ENCODE measurements around the gene SCN5A.

Gene SCN5A

GRCh38 chr3:38617137-38617536, 32.4 kb downstream of the SCN5A start:
- H3K27ac ChIP-seq = no peak overlapping the region
- no peaks in the 10 kb centered on the region for H3K36me3 ChIP-seq
- no peaks in the 10 kb centered on the region for H3K27me3 ChIP-seq

GRCh38 chr3:38616658-38617057, 32.8 kb downstream of the SCN5A start:
- Histone ChIP-seq H3K4me3 (ENCODE audit: low read depth in 1 of 2, low read length in 1 of 2) (no peak overlapping the region), H3K27me3 (no peaks in the 10 kb centered on the region), H3K36me3 (no peaks in the 10 kb centered on the region), H3K9me3 (no peaks in the 10 kb centered on the region), H3K27ac (no peak overlapping the region), H3K4me1 (ENCODE audit: control insufficient read depth in 1 of 2, insufficient read depth in 1 of 2, low read depth in 1 of 2, low read length in 1 of 2) (no peaks in the 10 kb centered on the region)
- TF ChIP-seq CTCF (IDR thresholded peaks at IDR 0.05) = no peak

More at GRCh38 chr3:38617137-38617536, 32.4 kb downstream of the SCN5A start:
- Histone ChIP-seq H3K4me1 (ENCODE audit: control insufficient read depth in 1 of 2, insufficient read depth in 1 of 2, low read depth in 1 of 2, low read length in 1 of 2) (no peaks in the 10 kb centered on the region), H3K9me3 (no peaks in the 10 kb centered on the region), H3K4me3 (ENCODE audit: low read depth in 1 of 2, low read length in 1 of 2) (no peak overlapping the region)
- TF ChIP-seq CTCF (IDR thresholded peaks at IDR 0.05) = no peak

GRCh38 chr3:38616111-38616510, 33.4 kb downstream of the SCN5A start:
- Histone ChIP-seq H3K36me3 (no peaks in the 10 kb centered on the region), H3K27ac (no peak overlapping the region)

GRCh38 chr3:38614651-38615352, 34.7 kb downstream of the SCN5A start:
- Histone ChIP-seq H3K4me3 (ENCODE audit: low read depth in 1 of 2, low read length in 1 of 2) (no peak overlapping the region), H3K9me3 (no peaks in the 10 kb centered on the region), H3K36me3 (no peaks in the 10 kb centered on the region), H3K27ac (no peak overlapping the region), H3K4me1 (ENCODE audit: control insufficient read depth in 1 of 2, insufficient read depth in 1 of 2, low read depth in 1 of 2, low read length in 1 of 2) (no peaks in the 10 kb centered on the region), H3K27me3 (no peaks in the 10 kb centered on the region)
- no peak for TF ChIP-seq CTCF (IDR thresholded peaks at IDR 0.05)

More at GRCh38 chr3:38616111-38616510, 33.4 kb downstream of the SCN5A start:
- no peak for TF ChIP-seq CTCF (IDR thresholded peaks at IDR 0.05)
- Histone ChIP-seq H3K4me1 (ENCODE audit: control insufficient read depth in 1 of 2, insufficient read depth in 1 of 2, low read depth in 1 of 2, low read length in 1 of 2) (no peaks in the 10 kb centered on the region), H3K27me3 (no peaks in the 10 kb centered on the region), H3K9me3 (no peaks in the 10 kb centered on the region), H3K4me3 (ENCODE audit: low read depth in 1 of 2, low read length in 1 of 2) (no peak overlapping the region)

- Histone ChIP-seq H3K4me1 (ENCODE audit: control insufficient read depth in 1 of 2, insufficient read depth in 1 of 2, low read depth in 1 of 2, low read length in 1 of 2) (no peaks in the 10 kb centered on the region), H3K36me3 (no peaks in the 10 kb centered on the region), H3K27ac (no peak overlapping the region), H3K4me3 (ENCODE audit: low read depth in 1 of 2, low read length in 1 of 2) (no peak overlapping the region), H3K9me3 (no peaks in the 10 kb centered on the region), H3K27me3 (no peaks in the 10 kb centered on the region)
- no peak for TF ChIP-seq CTCF (IDR thresholded peaks at IDR 0.05)
These were observed 35.4 kb downstream of the SCN5A start for GRCh38 chr3:38614091-38614490.

Data from neutrophil (primary cell).